ENCODE results near the gene KSR1. TPM values are rescaled to one million over a fixed set of nuclear protein-coding genes. Genes with fewer than 3 reads are reported as not detected.

KSR1 gene
- total and polyA plus RNA-seq, 2 of the 8 experiments (the other 6 are each of a cell fraction or from before 2014, with no cell fraction given): 14.1 to 34.7 TPM

DNA sequence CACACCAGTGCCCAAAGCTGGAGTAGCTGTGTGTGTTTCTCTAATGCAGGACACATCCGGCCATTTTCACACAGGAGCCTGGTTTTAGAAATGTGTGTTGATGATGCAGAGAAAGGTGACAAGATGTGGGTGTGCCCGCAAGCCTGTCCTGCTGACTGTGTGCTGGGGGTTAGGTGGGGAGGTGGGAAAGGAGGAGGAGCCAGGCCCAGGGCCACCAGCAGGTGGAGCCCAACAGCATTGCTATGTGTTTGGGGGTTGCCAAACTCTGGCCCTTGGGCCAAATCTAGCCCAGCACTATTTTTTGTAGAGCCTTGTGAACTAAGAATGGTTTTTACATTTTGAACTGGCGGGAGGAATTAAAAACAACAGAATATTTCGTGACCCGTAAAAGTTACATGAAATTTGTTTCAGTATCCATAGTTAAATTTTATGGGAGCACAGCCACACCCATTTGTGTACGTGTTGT lies 113.0 kb downstream of the KSR1 start:
- H3K56ac ChIP-seq (replicated peaks; ENCODE audit: insufficient read length, low read depth, low read length): no peak overlapping the region
- no peak overlapping the region for H2AK5ac ChIP-seq (ENCODE audit: low read depth, low read length)
- WGBS, 2 experiments (ENCODE audit: extremely low coverage in 1 of 2, insufficient coverage in 1 of 2, insufficient read length in 1 of 2, insufficient replicate concordance in 2 of 2, low coverage in 1 of 2, low lambda C conversion rate in 2 of 2, missing lambda C conversion rate in 1 of 2): 71% methylated on average over 6 of the region's 6 CpGs; no CpG with 5 or more reads in 1 of the 2 experiments
- H3K18ac ChIP-seq (ENCODE audit: extremely low read depth, low read length): 0 out of 2 replicates have a peak overlapping the region, but pooled peaks have one; percentile 34
- no peak overlapping the region for H3K9ac ChIP-seq (replicated peaks in 1 of 4; ENCODE audit: extremely low read depth in 1 of 4, low read depth in 3 of 4, low read length in 3 of 4)
- H2BK20ac ChIP-seq (ENCODE audit: low read length): no peak overlapping the region
- no peak overlapping the region for H4K8ac ChIP-seq (ENCODE audit: extremely low read depth, insufficient read depth, low read length)
- H3K4me2 ChIP-seq (ENCODE audit: insufficient read depth in 1 of 2, low read depth in 2 of 2, low read length in 2 of 2): no peak overlapping the region
- no peaks in the 10 kb centered on the region for H3K27me3 ChIP-seq (replicated peaks in 1 of 4; ENCODE audit: control insufficient read depth in 3 of 4, extremely low read depth in 1 of 4, insufficient read depth in 3 of 4, low read length in 3 of 4)
- H3K23ac ChIP-seq (ENCODE audit: insufficient read length): no peak overlapping the region
- peaks cover 2 to 14% (median 6%) of the 10 kb centered on the region in 4 experiments; a peak in 5 of 7 replicates for H3K4me1 ChIP-seq (replicated peaks in 1 of 4; ENCODE audit: control insufficient read depth in 3 of 4, insufficient read depth in 4 of 4, low read length in 3 of 4)
- no peak overlapping the region for H4K91ac ChIP-seq (replicated peaks; ENCODE audit: insufficient read length, low read length)
- peaks cover 0 to 14% of the 10 kb centered on the region in 2 experiments; a peak in 1 of 4 replicates for H3K79me2 ChIP-seq (ENCODE audit: control insufficient read depth in 1 of 2, insufficient read depth in 2 of 2, low read length in 2 of 2)
- no peak overlapping the region for H3K4ac ChIP-seq (replicated peaks; ENCODE audit: insufficient read length, low read depth, low read length)
- H3K23me2 ChIP-seq (ENCODE audit: low read depth, low read length): no peaks in the 10 kb centered on the region; the same call in 1 of the 2 replicates
- H2BK120ac ChIP-seq (replicated peaks; ENCODE audit: low read depth, low read length): no peak overlapping the region
- FAIRE-seq: peak; percentile 45
- H2BK5ac ChIP-seq (ENCODE audit: low read depth, low read length): no peak overlapping the region
- H3K36me3 ChIP-seq (ENCODE audit: control insufficient read depth in 2 of 4, insufficient read depth in 4 of 4, low read length in 3 of 4): no peaks in the 10 kb centered on the region
- peaks cover 6% of the 10 kb centered on the region; the same call in 1 of the 2 replicates for H3K79me1 ChIP-seq (ENCODE audit: low read depth, low read length)
- CTCF ChIA-PET (ENCODE audit: partially characterized antibody): interaction anchor here (0.8 to 3.5 kb wide), 21 partner anchors 9 to 179 kb away, joined by 3 to 39 read pairs (median 5); partner anchors contain the start of gene KSR1
- H2AFZ ChIP-seq (ENCODE audit: low read length): no peak overlapping the region
- no peak overlapping the region for H3K4me3 ChIP-seq (ENCODE audit: extremely low read depth in 1 of 4, insufficient read depth in 2 of 4, low read depth in 3 of 4, low read length in 4 of 4)
- POLR2A ChIA-PET (ENCODE audit: partially characterized antibody): no interaction called here
- no peak overlapping the region for H3K27ac ChIP-seq (ENCODE audit: low read depth, low read length)
- H2BK12ac ChIP-seq (ENCODE audit: low read depth, low read length): no peak overlapping the region
- no peak overlapping the region for H4K5ac ChIP-seq (ENCODE audit: insufficient read length, low read depth, low read length)
- H2BK15ac ChIP-seq (ENCODE audit: low read length): no peak overlapping the region
- DNase-seq (ENCODE audit: low read depth in 1 of 2, low spot score in 2 of 2): peak; percentile 51 to 81
- peaks cover 0 to 2% of the 10 kb centered on the region in 2 experiments for H4K20me1 ChIP-seq (replicated peaks in 1 of 2; ENCODE audit: control insufficient read depth in 1 of 2, insufficient read depth in 2 of 2, low read length in 2 of 2)
- no peaks in the 10 kb centered on the region for H3K9me3 ChIP-seq (ENCODE audit: insufficient read depth in 2 of 2, low read depth in 1 of 2, low read length in 1 of 2)
- H3K14ac ChIP-seq (ENCODE audit: insufficient read length): no peak overlapping the region
- no peak for TF ChIP-seq JUN (IDR thresholded peaks at IDR 0.05; ENCODE audit: low read depth, low read length)
- TF ChIP-seq SRF (IDR thresholded peaks at IDR 0.05; ENCODE audit: low read depth, low read length): no peak
- TF ChIP-seq GABPA (IDR thresholded peaks at IDR 0.05; ENCODE audit: borderline replicate concordance, insufficient read depth, low read length): no peak
- no peak for TF ChIP-seq TCF12 (IDR thresholded peaks at IDR 0.05; ENCODE audit: low read depth, low read length)
- TF ChIP-seq NANOG (IDR thresholded peaks at IDR 0.05; ENCODE audit: insufficient read depth, low read depth, low read length, poor library complexity, severe bottlenecking): no peak
- TF ChIP-seq FOSL1 (IDR thresholded peaks at IDR 0.05; ENCODE audit: insufficient read depth, low read depth, low read length): no peak
- TF ChIP-seq SP4 (IDR thresholded peaks at IDR 0.05; ENCODE audit: low read length): no peak
- TF ChIP-seq TEAD4 (IDR thresholded peaks at IDR 0.05; ENCODE audit: low read depth, low read length): no peak
- TF ChIP-seq YY1 (IDR thresholded peaks at IDR 0.05; ENCODE audit: low read depth, low read length): peak; percentile 27; the same call in 1 of the 2 replicates
- TF ChIP-seq SP1 (IDR thresholded peaks at IDR 0.05; ENCODE audit: low read depth, low read length): 0 out of 2 replicates have a peak, but pooled peaks have one; percentile 18
- no peak for TF ChIP-seq CHD2 (IDR thresholded peaks at IDR 0.05; ENCODE audit: low read length)
- TF ChIP-seq RNF2 (IDR thresholded peaks at IDR 0.05; ENCODE audit: borderline replicate concordance, low read depth, low read length, missing control alignments, poor library complexity, severe bottlenecking): no peak
- TF ChIP-seq RBBP5 (IDR thresholded peaks at IDR 0.05; ENCODE audit: borderline replicate concordance, low read depth, low read length): no peak

All from H1 (cell line).